Mammary epithelial cell (primary cell): ENCODE results near the gene SLC22A17.

ENCODE experiments used
- CTCF ChIP-seq, 2 donors: IDR thresholded peaks in 1 of 2; conservative IDR thresholded peaks in 1 of 2; 2 replicates each; pipeline ENCODE4 v1.5.1; 2011 to 2012; ENCODE audit warnings: inconsistent platforms in 2 of 2, low read length in 2 of 2, mild to moderate bottlenecking in 2 of 2, control low read depth in 1 of 2, low read depth in 1 of 2; ENCODE audit not compliant: insufficient read depth in 1 of 2; ENCODE audit errors: extremely low read depth in 1 of 2
- EZH2 ChIP-seq: IDR thresholded peaks from 2 replicates; pipeline ENCODE4 v1.6.1; 2012; ENCODE audit warnings: low read length, inconsistent platforms, borderline replicate concordance

DNA sequence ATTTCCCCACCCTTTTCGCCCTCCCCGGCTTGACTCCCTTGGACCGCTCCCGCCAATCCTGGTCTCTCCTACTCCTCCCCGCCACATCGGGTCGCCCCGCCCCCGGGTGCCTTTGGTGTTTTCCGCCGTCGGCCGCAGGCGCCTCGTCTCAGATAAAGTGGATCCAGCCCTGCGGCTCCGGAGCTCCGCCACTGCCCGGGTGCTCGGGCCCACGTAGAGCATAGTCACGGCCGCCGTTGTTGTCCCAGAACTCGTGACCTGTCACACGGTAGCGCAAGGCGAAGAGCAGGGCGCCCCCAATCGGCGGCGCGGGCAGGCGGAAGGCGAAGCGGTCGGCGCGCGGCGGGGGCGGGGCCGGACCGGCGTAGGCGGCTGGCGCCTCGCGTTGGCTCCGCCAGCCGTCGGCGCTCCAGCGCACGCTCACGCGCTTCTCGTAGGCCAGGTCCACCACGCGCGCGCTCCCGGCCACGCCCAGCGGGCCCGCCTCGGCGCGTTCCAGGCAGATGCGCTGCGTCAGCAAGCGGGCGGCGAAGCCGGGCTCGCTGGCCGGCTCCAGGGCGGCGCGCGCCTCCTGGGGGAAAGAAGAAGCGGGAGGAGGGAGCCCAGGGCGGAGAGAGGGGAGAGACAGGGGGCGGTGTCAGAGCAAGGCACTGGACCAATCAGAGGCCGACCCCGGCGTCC, 51.3 kb downstream of the SLC22A17 start:
- TF ChIP-seq CTCF (conservative IDR thresholded peaks at IDR 0.05 in 1 of 2, IDR thresholded peaks at IDR 0.05 in 1 of 2; ENCODE audit: extremely low read depth in 1 of 2, insufficient read depth in 1 of 2, low read depth in 1 of 2, low read length in 2 of 2) (peak; percentile 38 to 74), EZH2 (no peak)
